Lower lobe of right lung (tissue), 2 donors: Measurements from ENCODE around the gene MACROD1. TPM values are rescaled to one million over a fixed set of nuclear protein-coding genes. Genes with fewer than 3 reads are reported as not detected.

ENCODE experiments used
- ATAC-seq, 2 donors: fragments of 200-7000 bp; cut with Tn5 transposase; one replicate each; pipeline ENCODE4 v1.9.1; 2020 to 2022; ENCODE audit warnings: mild to moderate bottlenecking in 2 of 2, moderate library complexity in 2 of 2
- DNase-seq: peaks from one replicate; pipeline ENCODE4 v3.0.0-alpha.2; 2020
- H3K27ac ChIP-seq: fragments of 200-600 bp; one replicate; pipeline ENCODE4 v1.8.0; 2022
- H3K27me3 ChIP-seq: fragments of 200-600 bp; one replicate; pipeline ENCODE4 v1.8.0; 2022; ENCODE audit warnings: low read depth
- H3K36me3 ChIP-seq: fragments of 200-600 bp; one replicate; pipeline ENCODE4 v1.8.0; 2022; ENCODE audit warnings: mild to moderate bottlenecking
- H3K4me1 ChIP-seq: fragments of 200-600 bp; one replicate; pipeline ENCODE4 v1.8.0; 2022
- H3K4me3 ChIP-seq: fragments of 200-600 bp; one replicate; pipeline ENCODE4 v1.8.0; 2022; ENCODE audit warnings: mild to moderate bottlenecking
- H3K9me3 ChIP-seq: fragments of 200-600 bp; one replicate; pipeline ENCODE4 v1.8.0; 2022
- CTCF ChIP-seq: fragments of 200-600 bp; IDR thresholded peaks from one replicate; pipeline ENCODE4 v1.8.0; 2022; ENCODE audit warnings: antibody characterized with exemption, mild to moderate bottlenecking
- intact Hi-C: fragments of 100-400 bp; cut with DNase I; formaldehyde crosslinking; loops from one replicate; pipeline ENCODE4 v1.11.0; 2022
- total RNA-seq: library from RNA; stranded (reverse); fragmentation: NEBNext Ultra II Directional; extraction: Animal tissue kit (Norgen Biotek cat#: 25700); gene quantifications from one replicate; pipeline ENCODE4 v1.2.1, GENCODE V29; 2021
- donor health status: DM: no; HTN: yes; CAD: no; lungs with severe emphysema.

Gene MACROD1
- total RNA-seq, 1 donor from 2014 or later: 15.0 TPM

- Histone ChIP-seq H3K9me3 (no peaks in the 10 kb centered on the region), H3K27me3 (peaks cover 9% of the 10 kb centered on the region), H3K27ac (no peak overlapping the region), H3K4me1 (peaks cover 35% of the 10 kb centered on the region), H3K4me3 (no peak overlapping the region), H3K36me3 (peaks cover 55% of the 10 kb centered on the region)
- intact Hi-C loops: no loop called here
- TF ChIP-seq CTCF: no peak
- DNase-seq: no peak
- ATAC-seq: no peak
These were observed 168.0 kb downstream of the MACROD1 start for GRCh38 chr11:63997801-63998337.

- Histone ChIP-seq H3K36me3 (peaks cover 57% of the 10 kb centered on the region), H3K9me3 (no peaks in the 10 kb centered on the region), H3K4me3 (no peak overlapping the region), H3K27ac (no peak overlapping the region), H3K4me1 (peaks cover 35% of the 10 kb centered on the region), H3K27me3 (peaks cover 9% of the 10 kb centered on the region)
- no peak for ATAC-seq
- intact Hi-C loops: no loop called here
- no peak for DNase-seq
- no peak for TF ChIP-seq CTCF
These were observed 168.7 kb downstream of the MACROD1 start for GRCh38 chr11:63997104-63997700.

- H3K4me3 ChIP-seq: no peak overlapping the region
- no peaks in the 10 kb centered on the region for H3K9me3 ChIP-seq
- H3K27me3 ChIP-seq: peaks cover 9% of the 10 kb centered on the region
- peaks cover 63% of the 10 kb centered on the region for H3K36me3 ChIP-seq
- ATAC-seq (no peak), DNase-seq (no peak)
- peaks cover 28% of the 10 kb centered on the region for H3K4me1 ChIP-seq
- H3K27ac ChIP-seq: no peak overlapping the region
- intact Hi-C loops: no loop called here
- no peak for TF ChIP-seq CTCF
These were observed 169.4 kb downstream of the MACROD1 start for GRCh38 chr11:63996512-63996911.

GRCh38 chr11:63993993-63994392 is 171.9 kb downstream of the MACROD1 start:
- ATAC-seq (peak; percentile 32 to 51), DNase-seq (peak; percentile 62)
- TF ChIP-seq CTCF: no peak
- Histone ChIP-seq H3K9me3 (no peaks in the 10 kb centered on the region), H3K4me3 (no peak overlapping the region), H3K4me1 (peaks cover 4% of the 10 kb centered on the region), H3K36me3 (peaks cover 86% of the 10 kb centered on the region), H3K27ac (no peak overlapping the region), H3K27me3 (no peaks in the 10 kb centered on the region)
- intact Hi-C loops: no loop called here

GRCh38 chr11:63993100-63993499 is 172.8 kb downstream of the MACROD1 start:
- H3K9me3 ChIP-seq: no peaks in the 10 kb centered on the region
- TF ChIP-seq CTCF: no peak
- ATAC-seq (no peak), DNase-seq (no peak)
- H3K27me3 ChIP-seq: no peaks in the 10 kb centered on the region
- peaks cover 87% of the 10 kb centered on the region for H3K36me3 ChIP-seq
- intact Hi-C loops: no loop called here
- H3K4me1 ChIP-seq: peaks cover 3% of the 10 kb centered on the region
- H3K4me3 ChIP-seq: no peak overlapping the region
- no peak overlapping the region for H3K27ac ChIP-seq
